Heart left ventricle (tissue), 16 donors: Measurements from ENCODE around the gene GNA14. TPM values are rescaled to one million over a fixed set of nuclear protein-coding genes. Genes with fewer than 3 reads are reported as not detected.

Experiments
- ATAC-seq, 4 donors: fragments of 200-7000 bp; cut with Tn5 transposase; one replicate each; pipeline ENCODE4 v1.9.1; 2020 to 2022; ENCODE audit warnings: moderate library complexity in 4 of 4, mild to moderate bottlenecking in 3 of 4, moderate number of reproducible peaks in 1 of 4
- DNase-seq, 5 donors: peaks; one replicate each; pipeline ENCODE4 v3.0.0-alpha.2; 2020
- H3K27ac ChIP-seq, 12 donors: fragments of 200-600 bp; sonication (generic) in 4 of 12; one replicate each; pipeline versions ENCODE4 v1.5.0 to v1.8.0; 2016 to 2022; ENCODE audit warnings: mild to moderate bottlenecking in 2 of 12
- H3K27me3 ChIP-seq, 9 donors: fragments of 200-600 bp; sonication (generic) in 2 of 9; one replicate each; pipeline versions ENCODE4 v1.5.1 to v1.8.0; 2016 to 2022; ENCODE audit warnings: mild to moderate bottlenecking in 3 of 9
- H3K36me3 ChIP-seq, 9 donors: fragments of 200-600 bp; sonication (generic) in 2 of 9; one replicate each; pipeline versions ENCODE4 v1.5.0 to v1.8.0; 2018 to 2022; ENCODE audit warnings: mild to moderate bottlenecking in 2 of 9
- H3K4me1 ChIP-seq, 12 donors: fragments of 200-600 bp; sonication (generic) in 4 of 12; one replicate each; pipeline versions ENCODE4 v1.5.0 to v1.8.0; 2016 to 2022; ENCODE audit warnings: mild to moderate bottlenecking in 3 of 12
- H3K4me3 ChIP-seq, 12 donors: fragments of 200-600 bp; sonication (generic) in 4 of 12; one replicate each; pipeline versions ENCODE4 v1.5.0 to v1.8.0; 2017 to 2022; ENCODE audit warnings: mild to moderate bottlenecking in 9 of 12, moderate library complexity in 4 of 12
- H3K9me3 ChIP-seq, 12 donors: fragments of 200-600 bp; sonication (generic) in 4 of 12; one replicate each; pipeline versions ENCODE4 v1.5.0 to v1.8.0; 2016 to 2022; ENCODE audit warnings: mild to moderate bottlenecking in 1 of 12
- CTCF ChIP-seq, 12 donors: fragments of 200-600 bp; sonication (generic) in 4 of 12; IDR thresholded peaks; one replicate each; pipeline versions ENCODE4 v1.5.0 to v1.8.0; 2018 to 2022; ENCODE audit warnings: antibody characterized with exemption in 12 of 12, mild to moderate bottlenecking in 5 of 12
- POLR2A ChIP-seq, 2 donors: fragments of 450-650 bp; IDR thresholded peaks; one replicate each; pipeline ENCODE4 v1.6.1; 2017; ENCODE audit warnings: antibody characterized with exemption in 2 of 2, mild to moderate bottlenecking in 2 of 2, moderate library complexity in 2 of 2
- WGBS, 4 donors: extraction: QIAGEN DNeasy Blood & Tissue Kit in 2 of 4; methylation state at CpG; one replicate each; pipeline versions ENCODE4 v1.1.5 to v1.1.7; 2013 to 2018; 5-methylcytosine and 5-hydroxymethylcytosine counted together
- intact Hi-C, 10 donors: fragments of 100-400 bp; cut with DNase I; formaldehyde crosslinking; loops; one replicate each; pipeline versions ENCODE4 v1.11.1 to v1.14.2; 2022
- polyA plus RNA-seq, 2 donors: library from polyadenylated mRNA; stranded (reverse); fragments of 200-250 nt; gene quantifications; one replicate each; pipeline ENCODE4 v1.2.3, GENCODE V29; 2013
- total RNA-seq, 9 donors: library from RNA; depleted of rRNA in 2 of 9; stranded (reverse); fragments of >200 nt in 2 of 9; fragmentation: NEBNext Ultra II Directional in 3 of 9; extraction: Animal tissue kit (Norgen Biotek cat#: 25700) in 3 of 9; gene quantifications; one replicate each; pipeline versions ENCODE4 v1.1.0 to v1.2.4, GENCODE V29; 2016 to 2023
- donor health status: ischemic (EF 13 %, LVEDD 7.1; RV severe dilation, severe dysfunction).
- donor health status: healthy with polysubstance abuse.
- donor health status: DM: no; HTN: yes; CAD: no.
- donor health status: DM: no; HTN: no; CAD: no.
- donor health status: ischemic (EF 25% LVEDD 6.9; RV normal size, moderate dysfunction).
- donor health status: ischemic (EF 25% LVEDD 5.7; RV mildly dilated, moderate dysfunction).
- donor health status: healthy.
- donor health status: DM: yes; HTN: yes; CAD: no.
- donor health status: ischemic (EF 35%, LVEDD 5.7; RV mildly dilated, moderate dysfunction).
- donor health status: nonischemic (EF 11% LVEDD 7.7; RV severe dilation, severe dysfunction).
- donor health status: DM: yes; HTN: yes; CAD: no.
- donor health status: PGD.
- donor health status: ischemic (EF 29% LVEDD 5.4; RV normal size, mild dysfunction).
- donor health status: nonischemic (EF 23%, LVEDD 6.1; RV moderate dilation, normal function).

Gene GNA14
- total and polyA plus RNA-seq, 11 donors = 0.38 to 6.5 (median 1.3) TPM

- intact Hi-C loops = no loop called here
- no peak overlapping the region for H3K27ac ChIP-seq
- WGBS, 4 donors = 83 to 93% (median 90%) methylated on average over 5 of the region's 5 CpGs
These were observed 101.7 kb downstream of the GNA14 start for GRCh38 chr9:77546376-77546950.

DNA sequence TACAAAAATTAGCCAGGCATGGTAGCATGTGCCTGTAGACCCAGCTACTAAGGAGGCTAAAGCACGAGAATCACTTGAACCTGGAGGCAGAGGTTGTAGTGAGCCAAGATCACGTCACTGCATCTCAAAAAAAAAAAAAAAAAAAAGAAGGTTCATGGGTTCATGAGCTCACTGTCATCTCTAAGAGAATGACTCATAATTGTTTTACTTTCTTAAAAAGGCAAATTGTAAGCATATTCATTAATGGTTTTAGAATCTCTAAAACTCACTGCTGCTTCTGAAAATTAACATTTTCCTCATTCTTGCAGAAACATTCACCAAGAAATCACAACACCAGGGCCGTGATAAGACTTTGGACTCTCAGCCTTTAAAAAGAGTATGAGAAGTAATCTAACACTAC lies 103.6 kb downstream of the GNA14 start:
- WGBS, 4 donors = 64 to 75% (median 70%) methylated on average over 3 of the region's 3 CpGs
- DNase-seq (no peak), ATAC-seq (no peak)
- TF ChIP-seq POLR2A (IDR thresholded peaks at IDR 0.05) = no peak
- H3K27ac ChIP-seq = no peak overlapping the region
- peaks cover 0 to 27% (median 17%) of the 10 kb centered on the region in 12 donors for H3K9me3 ChIP-seq
- no peaks in the 10 kb centered on the region for H3K4me1 ChIP-seq
- H3K27me3 ChIP-seq = no peaks in the 10 kb centered on the region
- no peaks in the 10 kb centered on the region for H3K36me3 ChIP-seq
- intact Hi-C loops = no loop called here
- no peak overlapping the region for H3K4me3 ChIP-seq

More at GRCh38 chr9:77546376-77546950, 101.7 kb downstream of the GNA14 start:
- H3K36me3 ChIP-seq = no peaks in the 10 kb centered on the region
- no peak for DNase-seq
- H3K9me3 ChIP-seq = peaks cover 0 to 16% (median 9%) of the 10 kb centered on the region in 12 donors
- ATAC-seq = no peak
- H3K27me3 ChIP-seq = no peaks in the 10 kb centered on the region
- no peak overlapping the region for H3K4me3 ChIP-seq
- no peaks in the 10 kb centered on the region for H3K4me1 ChIP-seq
- no peak for TF ChIP-seq CTCF (IDR thresholded peaks at IDR 0.05)

GRCh38 chr9:77543131-77543822 lies 104.8 kb downstream of the GNA14 start:
- Histone ChIP-seq H3K4me3 (no peak overlapping the region), H3K4me1 (no peaks in the 10 kb centered on the region), H3K36me3 (no peaks in the 10 kb centered on the region), H3K27me3 (no peaks in the 10 kb centered on the region), H3K27ac (no peak overlapping the region), H3K9me3 (peaks cover 0 to 27% (median 17%) of the 10 kb centered on the region in 12 donors)
- intact Hi-C loops = no loop called here
- no peak for ATAC-seq
- TF ChIP-seq POLR2A (IDR thresholded peaks at IDR 0.05) = no peak
- no peak for TF ChIP-seq CTCF (IDR thresholded peaks at IDR 0.05)
- 72 to 83% (median 79%) methylated on average over 7 of the region's 7 CpGs for WGBS, 4 donors
- DNase-seq = no peak

GRCh38 chr9:77541600-77541999 lies 106.5 kb downstream of the GNA14 start:
- Histone ChIP-seq H3K27me3 (no peaks in the 10 kb centered on the region), H3K4me1 (no peaks in the 10 kb centered on the region), H3K27ac (no peak overlapping the region), H3K36me3 (no peaks in the 10 kb centered on the region), H3K4me3 (no peak overlapping the region), H3K9me3 (peaks cover 0 to 27% (median 17%) of the 10 kb centered on the region in 12 donors)
- no peak for ATAC-seq
- TF ChIP-seq CTCF (IDR thresholded peaks at IDR 0.05) (no peak), POLR2A (IDR thresholded peaks at IDR 0.05) (no peak)
- intact Hi-C loops = no loop called here
- WGBS, 4 donors = 46 to 93% (median 82%) methylated on average over 1 of the region's 1 CpG
- DNase-seq = no peak
